GM19043 (cell line): ENCODE measurements around the gene STRAP.
"Not testable (repeated sequence)": the region's sequence is repeated elsewhere in the genome, so short reads cannot be mapped to it uniquely, and the experiment has no call there.

ENCODE experiments used
- ATAC-seq: cut with Tn5 transposase; IDR thresholded peaks from one replicate; pipeline ENCODE4 v1.9.1; 2021; ENCODE audit warnings: low read depth; ENCODE audit not compliant: unreplicated experiment

Gene STRAP

GRCh38 chr12:15863984-15864383 is 18.2 kb upstream of the STRAP start:
- ATAC-seq = peak; percentile 83

- no peak for ATAC-seq
These were observed 14.0 kb upstream of the STRAP start for GRCh38 chr12:15868186-15868585.

GRCh38 chr12:15873556-15873955 is 8.6 kb upstream of the STRAP start:
- ATAC-seq = no peak

- not testable (repeated sequence) for ATAC-seq
These were observed 7.5 kb upstream of the STRAP start for GRCh38 chr12:15874556-15875145.

- ATAC-seq = no peak
These were observed 6.3 kb upstream of the STRAP start for GRCh38 chr12:15875863-15876262.

- ATAC-seq = no peak
These were observed 2.8 kb upstream of the STRAP start for GRCh38 chr12:15879413-15879812.

GRCh38 chr12:15880721-15881120 is 1.5 kb upstream of the STRAP start:
- no peak for ATAC-seq

- no peak for ATAC-seq
These were observed 1.3 kb downstream of the STRAP start for GRCh38 chr12:15883536-15883935.

GRCh38 chr12:15886372-15887042 is 4.3 kb downstream of the STRAP start:
- ATAC-seq = no peak

- no peak for ATAC-seq
These were observed 5.0 kb downstream of the STRAP start for GRCh38 chr12:15887043-15887817.

- ATAC-seq = no peak
These were observed 10.6 kb downstream of the STRAP start for GRCh38 chr12:15892645-15893259.

- ATAC-seq = no peak
These were observed 11.1 kb downstream of the STRAP start for GRCh38 chr12:15893260-15893659.

- ATAC-seq = no peak
These were observed 14.7 kb downstream of the STRAP start for GRCh38 chr12:15896867-15897266.

GRCh38 chr12:15897433-15897832 is 15.2 kb downstream of the STRAP start:
- no peak for ATAC-seq

GRCh38 chr12:15899282-15899870 is 17.2 kb downstream of the STRAP start:
- no peak for ATAC-seq

GRCh38 chr12:15904378-15904920 is 22.3 kb downstream of the STRAP start:
- ATAC-seq = no peak

- no peak for ATAC-seq
These were observed 28.3 kb downstream of the STRAP start for GRCh38 chr12:15910468-15910863.

GRCh38 chr12:15910864-15911721 is 28.9 kb downstream of the STRAP start, which contains the start of gene DERA:
Gene DERA (plus strand): TSS chr12:15911332. CDS start chr12:15911384, 52 bp downstream.
- peak; percentile 86 for ATAC-seq

- not testable (repeated sequence) for ATAC-seq
These were observed 29.7 kb downstream of the STRAP start for GRCh38 chr12:15911931-15912330.

- not testable (repeated sequence) for ATAC-seq
These were observed 31.9 kb downstream of the STRAP start for GRCh38 chr12:15914131-15914530.
